ENCODE data around the gene RHOV. TPM values are rescaled to one million over a fixed set of nuclear protein-coding genes. Genes with fewer than 3 reads are reported as not detected.

RHOV gene, protein sequence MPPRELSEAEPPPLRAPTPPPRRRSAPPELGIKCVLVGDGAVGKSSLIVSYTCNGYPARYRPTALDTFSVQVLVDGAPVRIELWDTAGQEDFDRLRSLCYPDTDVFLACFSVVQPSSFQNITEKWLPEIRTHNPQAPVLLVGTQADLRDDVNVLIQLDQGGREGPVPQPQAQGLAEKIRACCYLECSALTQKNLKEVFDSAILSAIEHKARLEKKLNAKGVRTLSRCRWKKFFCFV
- under 0.01 TPM in 1 of 2 replicates, not detected in the other for total RNA-seq

DNA sequence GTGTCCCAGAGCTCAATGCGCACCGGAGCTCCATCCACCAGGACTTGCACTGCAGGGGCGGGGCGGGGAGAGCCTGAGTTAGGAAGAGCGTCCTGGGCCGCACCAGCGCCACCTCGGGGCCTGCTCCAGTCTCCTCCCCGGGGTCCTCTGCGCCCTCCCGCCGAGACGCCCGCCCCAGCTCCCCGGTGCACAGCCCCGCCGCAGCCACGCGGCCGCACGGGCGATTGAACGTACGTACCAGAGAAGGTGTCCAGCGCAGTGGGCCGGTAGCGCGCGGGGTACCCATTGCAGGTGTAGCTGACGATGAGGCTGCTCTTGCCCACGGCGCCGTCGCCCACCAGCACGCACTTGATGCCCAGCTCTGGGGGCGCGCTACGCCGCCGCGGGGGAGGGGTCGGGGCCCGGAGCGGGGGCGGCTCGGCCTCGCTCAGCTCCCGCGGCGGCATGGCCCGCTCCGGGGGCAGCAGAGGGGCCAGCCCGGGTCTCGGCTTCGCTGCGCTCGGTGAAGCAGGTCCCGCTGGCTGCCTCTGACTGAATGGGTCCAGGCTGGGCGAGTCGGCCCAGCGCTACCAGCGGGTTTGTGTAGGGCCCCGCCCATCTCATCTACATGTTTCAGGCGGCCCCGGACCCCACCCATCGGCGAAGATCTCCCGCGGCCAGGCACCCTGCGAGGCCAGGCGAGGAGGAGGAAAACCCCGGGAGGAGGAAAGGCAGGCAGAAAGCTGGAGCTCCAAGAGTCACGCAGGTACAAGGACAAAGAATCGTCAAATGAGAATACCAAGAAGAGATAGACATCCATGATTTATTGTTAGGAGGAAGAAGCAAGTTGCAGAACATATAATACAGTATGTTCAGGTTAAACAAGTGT is at the start of gene RHOV:
TSS of gene RHOV (minus strand) at position 541 of the 868 bp plus-strand sequence. CDS start at position 446, 95 bp downstream.

DNA sequence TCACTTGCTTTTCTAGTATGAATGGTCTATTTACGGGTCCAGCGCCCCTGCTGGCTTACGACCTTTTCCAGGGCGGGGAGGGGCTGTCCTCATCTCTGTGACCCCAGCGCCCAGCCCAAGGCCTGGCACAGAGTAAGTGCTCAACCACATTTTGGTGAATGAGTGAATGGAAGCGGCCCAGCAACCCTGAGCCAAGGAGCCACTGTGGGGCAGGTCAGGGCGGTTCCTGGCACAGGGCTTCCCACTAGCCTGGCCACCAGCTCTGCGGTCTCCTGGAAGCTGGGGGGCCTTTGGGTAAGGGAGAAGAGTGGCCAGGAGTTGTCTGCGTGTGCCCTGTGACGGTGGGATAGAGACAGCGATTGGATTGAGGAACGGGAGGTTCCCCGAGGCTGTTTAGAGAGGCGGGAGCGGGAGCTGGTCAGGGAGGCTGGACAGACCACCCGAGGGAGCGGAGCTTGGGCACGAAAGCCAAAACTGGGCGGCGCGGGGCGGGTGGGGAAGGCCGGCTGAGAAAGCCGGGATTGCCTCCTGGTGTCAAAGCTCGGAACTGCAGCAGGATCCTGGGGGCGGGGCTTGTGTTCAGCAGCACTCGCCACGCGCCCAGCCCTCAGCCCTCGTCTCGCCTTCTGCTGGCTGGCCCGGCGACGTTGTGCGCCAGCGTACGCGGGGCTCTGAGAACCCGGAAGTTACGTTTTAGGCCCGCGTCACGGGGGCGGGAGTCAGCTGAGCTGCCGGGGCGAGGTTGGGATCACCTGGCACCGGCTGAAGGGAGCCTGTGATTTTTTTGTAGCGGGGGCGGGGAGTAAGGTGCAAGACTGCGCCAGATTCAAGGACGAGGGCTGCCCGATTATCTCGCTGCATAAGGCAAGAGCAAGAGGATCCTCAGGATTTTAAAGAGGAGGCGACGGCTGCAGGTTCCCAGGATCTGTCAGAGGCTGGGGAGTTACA is 20.0 kb upstream of the RHOV start, which contains the start of gene VPS18:
TSS of gene VPS18 (plus strand) at position 718 of the 948 bp plus-strand sequence. CDS start 319 bp downstream, outside the sequence.

DNA sequence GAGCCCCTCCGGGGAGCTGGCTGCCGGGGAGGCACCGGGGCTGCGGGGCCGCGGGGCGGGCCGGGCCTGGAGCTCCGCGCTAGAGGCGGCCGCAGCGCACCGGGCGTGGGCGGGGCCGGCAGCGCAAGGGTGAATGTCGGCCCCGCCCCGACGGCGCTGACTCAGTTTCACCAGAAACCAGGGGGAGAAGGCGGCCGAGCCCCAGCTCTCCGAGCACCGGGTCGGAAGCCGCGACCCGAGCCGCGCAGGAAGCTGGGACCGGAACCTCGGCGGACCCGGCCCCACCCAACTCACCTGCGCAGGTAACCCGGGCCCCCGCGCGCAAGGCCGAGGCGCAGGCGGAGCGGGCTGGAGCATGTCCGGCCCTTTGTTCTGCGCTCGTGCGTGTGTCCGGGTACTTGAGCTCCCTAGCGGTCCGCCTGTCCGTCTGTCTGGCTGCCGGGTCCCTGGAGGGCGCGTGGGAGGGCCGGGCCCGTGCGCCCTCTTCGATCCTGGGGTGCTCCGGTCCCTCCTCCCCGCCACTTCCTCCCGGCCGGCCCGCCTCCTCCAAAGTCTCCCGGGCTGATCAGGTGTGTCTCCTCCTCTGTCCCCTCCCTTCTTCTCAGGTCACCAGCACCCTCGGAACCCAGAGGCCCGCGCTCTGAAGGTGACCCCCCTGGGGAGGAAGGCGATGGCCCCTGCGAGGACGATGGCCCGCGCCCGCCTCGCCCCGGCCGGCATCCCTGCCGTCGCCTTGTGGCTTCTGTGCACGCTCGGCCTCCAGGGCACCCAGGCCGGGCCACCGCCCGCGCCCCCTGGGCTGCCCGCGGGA is 29.9 kb downstream of the RHOV start, which contains the start of gene SPINT1:
TSS of gene SPINT1 (plus strand) at position 164 of the 811 bp plus-strand sequence. CDS start at position 671, 507 bp downstream.

DNA sequence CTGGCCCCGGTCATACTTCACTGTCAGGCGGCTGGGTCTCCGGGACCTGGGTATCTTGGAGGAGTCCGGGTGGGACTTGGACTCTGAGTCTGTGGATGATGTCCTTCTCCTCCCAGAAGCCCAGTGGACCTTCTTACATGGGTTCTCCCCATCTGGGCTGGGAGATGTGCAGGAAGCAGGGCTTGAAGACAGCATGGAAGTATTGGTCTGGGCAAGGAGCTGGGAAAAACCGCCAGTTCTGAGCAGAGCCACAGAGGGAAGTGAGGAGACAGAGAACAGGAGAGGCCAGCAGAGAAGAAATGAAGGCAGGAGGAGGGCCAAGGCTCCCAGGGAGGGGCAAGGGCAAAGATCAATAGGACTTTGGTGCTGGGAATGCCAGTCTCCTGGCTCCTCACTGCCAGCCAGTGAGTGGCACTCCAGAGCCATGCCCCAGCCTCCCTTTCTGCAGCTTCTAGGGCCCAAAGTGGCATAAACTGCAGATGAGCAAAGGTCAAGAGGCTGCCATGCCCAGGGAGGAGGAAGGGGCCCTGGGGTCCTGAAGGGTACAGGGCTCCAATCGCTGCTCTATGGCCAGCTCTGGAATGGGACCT is 45.5 kb downstream of the RHOV start, which contains the start of gene PPP1R14D:
TSS of gene PPP1R14D (minus strand) at position 262 of the 590 bp plus-strand sequence. CDS start at position 195, 67 bp downstream.

Other genes with a start within 250 kb of the RHOV start
- gene RAD51, start 179.1 kb downstream of the RHOV start, total RNA-seq = 2.7 and 2.8 TPM in 2 replicates
- gene RMDN3, start 119.0 kb downstream of the RHOV start, total RNA-seq = 16.6 and 23.5 TPM in 2 replicates
- 4.3 and 11.7 TPM in 2 replicates for gene GCHFR, start 110.2 kb downstream of the RHOV start, total RNA-seq
- gene C15orf62, start 104.3 kb downstream of the RHOV start, total RNA-seq = under 0.01 and 0.11 TPM in 2 replicates
- gene ZFYVE19, start 67.1 kb downstream of the RHOV start, total RNA-seq = 17.1 and 18.1 TPM in 2 replicates
- gene DNAJC17, start 66.8 kb downstream of the RHOV start, total RNA-seq = 21.2 and 26.0 TPM in 2 replicates
- gene PPP1R14D, start 45.5 kb downstream of the RHOV start, total RNA-seq = not detected in 2 replicates
- gene SPINT1, start 30.2 kb downstream of the RHOV start, total RNA-seq = 0.33 and 0.34 TPM in 2 replicates
- 33.2 and 41.1 TPM in 2 replicates for gene VPS18, start 20.2 kb upstream of the RHOV start, total RNA-seq
- gene DLL4, start 55.1 kb upstream of the RHOV start, total RNA-seq = 84.2 and 99.3 TPM in 2 replicates
- gene CHAC1, start 79.2 kb upstream of the RHOV start, total RNA-seq = 0.76 and 1.3 TPM in 2 replicates
- gene INO80, start 242.0 kb upstream of the RHOV start, total RNA-seq = 16.8 and 19.6 TPM in 2 replicates